OCI-LY7 (cell line): ENCODE measurements around the gene FOXL1.

Experiments used
- CTCF ChIP-seq: fragments of 200-600 bp; sonication (generic); conservative IDR thresholded peaks from 2 replicates; pipeline ENCODE4 v1.5.1; 2014; ENCODE audit warnings: mild to moderate bottlenecking, antibody characterized with exemption, low read length, moderate library complexity, mixed read lengths
- EZH2phosphoT487 ChIP-seq: fragments of 200-600 bp; sonication (generic); IDR thresholded peaks from 2 replicates; pipeline ENCODE4 v1.6.1; 2018; ENCODE audit warnings: low read depth, borderline replicate concordance, mild to moderate bottlenecking, mixed run types, antibody characterized with exemption, low read length, moderate library complexity, mixed read lengths

- TF ChIP-seq CTCF (no peak), EZH2phosphoT487 (no peak)
Measured at GRCh38 chr16:86594721-86595120, 16.4 kb downstream of the FOXL1 start.
